Stimulated activated naive CD8-positive, alpha-beta T cell treated with anti-CD3 and anti-CD28 coated beads, Interleukin-15, Interleukin-2, amounts not matched to agents 100 ng/mL and 50 ng/mL, for 24 hours (primary cell): Measurements from ENCODE around the gene TBX5.

Experiments
- H3K27ac Mint-ChIP-seq: one replicate; pipeline ENCODE4 v1.8.0; 2021; ENCODE audit warnings: mild to moderate bottlenecking, mixed read lengths
- H3K27me3 Mint-ChIP-seq: one replicate; pipeline ENCODE4 v1.8.0; 2021; ENCODE audit warnings: mixed read lengths
- H3K36me3 Mint-ChIP-seq: one replicate; pipeline ENCODE4 v1.8.0; 2021; ENCODE audit warnings: low read depth, mixed read lengths
- H3K4me1 Mint-ChIP-seq: one replicate; pipeline ENCODE4 v1.8.0; 2021; ENCODE audit warnings: low read depth, mixed read lengths
- H3K4me3 Mint-ChIP-seq: one replicate; pipeline ENCODE4 v1.8.0; 2021; ENCODE audit warnings: mild to moderate bottlenecking, mixed read lengths
- H3K9me3 Mint-ChIP-seq: one replicate; pipeline ENCODE4 v1.8.0; 2021; ENCODE audit warnings: mixed read lengths

The TBX5 gene

GRCh38 chr12:114314974-114315720 lies 90.8 kb downstream of the TBX5 start:
- H3K9me3 Mint-ChIP-seq, result no peaks in the 10 kb centered on the region
- H3K36me3 Mint-ChIP-seq, result no peaks in the 10 kb centered on the region
- H3K4me1 Mint-ChIP-seq, result no peaks in the 10 kb centered on the region
- no peak overlapping the region for H3K27ac Mint-ChIP-seq
- H3K4me3 Mint-ChIP-seq, result no peak overlapping the region
- no peaks in the 10 kb centered on the region for H3K27me3 Mint-ChIP-seq

DNA sequence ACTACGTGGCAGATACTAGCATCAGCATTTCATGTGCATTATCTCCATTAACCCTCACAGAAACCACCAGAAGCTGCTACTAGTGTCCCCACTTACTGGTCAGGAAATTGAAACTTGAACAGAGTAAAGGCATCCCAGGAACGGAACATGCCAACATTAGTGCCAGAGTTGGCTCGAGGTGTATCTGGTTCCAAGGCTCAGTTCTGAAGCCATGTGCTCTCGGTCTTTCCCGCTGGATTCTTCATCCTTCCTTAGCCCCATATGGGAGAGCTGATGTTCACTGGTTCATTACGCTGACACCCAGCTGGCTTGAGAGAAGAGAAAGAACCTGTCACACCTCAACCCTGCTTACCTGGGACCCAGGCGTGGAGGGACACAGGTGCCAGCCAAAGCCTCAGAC lies 91.5 kb downstream of the TBX5 start:
- Mint-ChIP-seq H3K27me3 (no peaks in the 10 kb centered on the region), H3K9me3 (no peaks in the 10 kb centered on the region), H3K4me3 (no peak overlapping the region), H3K27ac (no peak overlapping the region), H3K4me1 (no peaks in the 10 kb centered on the region), H3K36me3 (no peaks in the 10 kb centered on the region)

DNA sequence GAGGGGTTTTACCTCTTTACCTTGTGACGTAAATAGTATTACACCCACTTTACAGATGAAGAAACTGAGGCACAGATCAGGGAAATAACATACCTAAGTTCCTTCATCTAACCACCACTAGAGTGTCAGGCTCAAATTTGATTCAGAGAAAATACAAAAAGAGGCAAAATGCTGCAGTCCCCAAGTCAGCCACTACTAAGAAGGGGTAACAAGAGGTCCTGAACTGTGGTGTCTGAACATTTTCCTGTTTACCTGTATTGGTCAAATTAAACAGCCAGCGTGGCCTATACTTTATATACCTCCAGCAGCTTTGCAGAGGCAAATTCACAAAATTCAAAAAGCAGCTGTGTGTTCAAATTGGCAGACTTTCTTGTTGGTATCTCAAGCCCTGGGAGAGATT lies 92.0 kb downstream of the TBX5 start:
- no peaks in the 10 kb centered on the region for H3K4me1 Mint-ChIP-seq
- no peak overlapping the region for H3K27ac Mint-ChIP-seq
- H3K4me3 Mint-ChIP-seq, result no peak overlapping the region
- H3K27me3 Mint-ChIP-seq, result no peaks in the 10 kb centered on the region
- H3K36me3 Mint-ChIP-seq, result no peaks in the 10 kb centered on the region
- no peaks in the 10 kb centered on the region for H3K9me3 Mint-ChIP-seq

- Mint-ChIP-seq H3K27ac (no peak overlapping the region), H3K4me3 (no peak overlapping the region), H3K36me3 (no peaks in the 10 kb centered on the region), H3K9me3 (no peaks in the 10 kb centered on the region), H3K4me1 (no peaks in the 10 kb centered on the region), H3K27me3 (no peaks in the 10 kb centered on the region)
Observed at GRCh38 chr12:114311974-114312373, 94.0 kb downstream of the TBX5 start.

DNA sequence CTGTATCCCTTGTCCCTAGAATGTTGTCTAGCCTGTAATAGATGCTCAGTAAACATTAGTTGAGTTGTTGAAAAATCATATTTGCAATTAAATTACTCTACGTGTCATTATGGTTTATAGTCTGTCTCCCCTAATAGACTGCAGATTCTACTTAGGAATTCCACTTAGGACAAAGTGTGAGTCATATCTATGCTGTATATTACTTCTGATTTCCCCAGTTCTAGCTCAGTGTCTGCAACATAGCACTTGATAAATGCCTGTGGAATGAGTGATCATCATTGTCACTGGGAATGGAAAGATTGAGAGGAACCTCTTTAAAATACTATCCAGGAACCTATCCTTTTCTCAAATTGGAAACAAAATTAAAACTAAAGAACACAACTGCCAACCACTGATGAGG lies 99.3 kb downstream of the TBX5 start:
- peaks cover 3% of the 10 kb centered on the region for H3K27me3 Mint-ChIP-seq
- no peak overlapping the region for H3K4me3 Mint-ChIP-seq
- no peaks in the 10 kb centered on the region for H3K36me3 Mint-ChIP-seq
- H3K9me3 Mint-ChIP-seq, result peaks cover 4% of the 10 kb centered on the region
- H3K4me1 Mint-ChIP-seq, result no peaks in the 10 kb centered on the region
- no peak overlapping the region for H3K27ac Mint-ChIP-seq

GRCh38 chr12:114305446-114305845 lies 100.5 kb downstream of the TBX5 start:
- H3K4me1 Mint-ChIP-seq, result no peaks in the 10 kb centered on the region
- H3K36me3 Mint-ChIP-seq, result no peaks in the 10 kb centered on the region
- H3K9me3 Mint-ChIP-seq, result peaks cover 4% of the 10 kb centered on the region
- H3K27me3 Mint-ChIP-seq, result peaks cover 11% of the 10 kb centered on the region
- H3K27ac Mint-ChIP-seq, result no peak overlapping the region
- no peak overlapping the region for H3K4me3 Mint-ChIP-seq
